Breast epithelium (tissue), 4 donors: Measurements from ENCODE around the gene IRAK2. TPM values are rescaled to one million over a fixed set of nuclear protein-coding genes. Genes with fewer than 3 reads are reported as not detected.
"Not testable (repeated sequence)": the region's sequence is repeated elsewhere in the genome, so short reads cannot be mapped to it uniquely, and the experiment has no call there.

Experiments
- DNase-seq, 2 donors: peaks; one replicate each; pipeline ENCODE4 v3.0.0-alpha.2; 2019; ENCODE audit warnings: low spot score in 2 of 2
- H3K27ac ChIP-seq, 2 donors: fragments of 200-600 bp; sonication (generic) in 1 of 2; one replicate each; pipeline ENCODE4 v1.5.1; 2016 to 2019; ENCODE audit warnings: mild to moderate bottlenecking in 1 of 2
- H3K27me3 ChIP-seq, 2 donors: fragments of 200-600 bp; sonication (generic) in 1 of 2; one replicate each; pipeline versions ENCODE4 v1.5.1 to v1.6.0; 2017 to 2019; ENCODE audit warnings: control low read depth in 1 of 2, mild to moderate bottlenecking in 1 of 2
- H3K36me3 ChIP-seq: fragments of 200-600 bp; one replicate; pipeline ENCODE4 v1.5.1; 2019
- H3K4me1 ChIP-seq, 2 donors: fragments of 200-600 bp; sonication (generic); one replicate each; pipeline ENCODE4 v1.5.1; 2016 to 2019; ENCODE audit warnings: control low read depth in 1 of 2
- H3K4me3 ChIP-seq, 3 donors: fragments of 200-600 bp; sonication (generic); 1 replicate in 2 of 3; 2 replicates in 1 of 3; pipeline ENCODE4 v1.5.1; 2016 to 2019; ENCODE audit warnings: mild to moderate bottlenecking in 3 of 3, moderate library complexity in 2 of 3
- H3K9me3 ChIP-seq, 2 donors: fragments of 200-600 bp; sonication (generic) in 1 of 2; one replicate each; pipeline ENCODE4 v1.5.1; 2016 to 2019; ENCODE audit warnings: control low read depth in 1 of 2
- CTCF ChIP-seq, 3 donors: fragments of 450-650 bp; IDR thresholded peaks; one replicate each; pipeline ENCODE4 v1.5.1; 2016 to 2017; ENCODE audit warnings: antibody characterized with exemption in 3 of 3, mild to moderate bottlenecking in 3 of 3, moderate library complexity in 3 of 3
- POLR2A ChIP-seq: fragments of 450-650 bp; IDR thresholded peaks from one replicate; pipeline ENCODE4 v1.6.1; 2016; ENCODE audit warnings: antibody characterized with exemption, mild to moderate bottlenecking, moderate library complexity
- POLR2AphosphoS5 ChIP-seq, 3 donors: sonication (generic); formaldehyde crosslinking; IDR thresholded peaks; one replicate each; pipeline ENCODE4 v1.6.1; 2017; ENCODE audit warnings: antibody characterized with exemption in 3 of 3
- intact Hi-C: fragments of 100-400 bp; cut with DNase I; formaldehyde crosslinking; loops from one replicate; pipeline ENCODE4 v1.15.1; 2023; ENCODE audit warnings: low total_unique reads
- total RNA-seq, 3 donors: library from RNA; depleted of rRNA; stranded (reverse); fragments of >200 nt; gene quantifications; one replicate each; pipeline ENCODE4 v1.1.0, GENCODE V29; 2016

IRAK2 gene
- total RNA-seq, 3 donors from 2014 or later = 3.4 to 7.2 (median 5.1) TPM

- intact Hi-C loops = no loop called here
- H3K4me3 ChIP-seq = no peak overlapping the region
- no peak for DNase-seq
Observed at GRCh38 chr3:10119376-10119775, 45.3 kb upstream of the IRAK2 start.

DNA sequence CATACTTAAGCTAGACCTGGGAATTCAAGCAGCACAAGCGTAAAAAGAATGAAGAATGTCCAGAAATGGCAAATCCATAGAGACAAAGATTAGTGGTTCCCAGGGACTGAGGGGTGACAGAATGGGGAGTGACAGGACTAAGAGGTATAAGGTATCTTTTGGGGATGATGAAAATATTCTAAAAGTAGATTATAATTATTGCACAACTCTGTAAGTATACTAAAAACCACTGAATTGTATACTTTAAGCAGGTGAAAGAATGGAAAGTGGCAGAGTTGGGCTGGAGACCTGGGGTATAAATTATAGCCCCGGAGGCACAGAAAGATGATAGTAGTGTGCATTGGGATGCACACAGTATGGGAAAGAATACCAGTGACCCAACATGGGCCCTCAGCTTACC lies 43.7 kb upstream of the IRAK2 start:
- no peak for TF ChIP-seq POLR2AphosphoS5 (IDR thresholded peaks at IDR 0.05)
- no peak for TF ChIP-seq POLR2A
- no peak for TF ChIP-seq CTCF (IDR thresholded peaks at IDR 0.05)
- H3K4me3 ChIP-seq = no peak overlapping the region
- H3K36me3 ChIP-seq = no peaks in the 10 kb centered on the region
- intact Hi-C loops = no loop called here
- no peak for DNase-seq
- no peaks in the 10 kb centered on the region for H3K27me3 ChIP-seq
- no peaks in the 10 kb centered on the region for H3K9me3 ChIP-seq
- no peak overlapping the region for H3K27ac ChIP-seq
- H3K4me1 ChIP-seq = peaks cover 0 to 4% of the 10 kb centered on the region in 2 donors

More at GRCh38 chr3:10119376-10119775, 45.3 kb upstream of the IRAK2 start:
- TF ChIP-seq CTCF (IDR thresholded peaks at IDR 0.05) (no peak), POLR2AphosphoS5 (IDR thresholded peaks at IDR 0.05) (no peak), POLR2A (no peak)
- H3K27ac ChIP-seq = no peak overlapping the region
- H3K4me1 ChIP-seq = peaks cover 0 to 4% of the 10 kb centered on the region in 2 donors
- no peaks in the 10 kb centered on the region for H3K9me3 ChIP-seq
- no peaks in the 10 kb centered on the region for H3K27me3 ChIP-seq
- H3K36me3 ChIP-seq = no peaks in the 10 kb centered on the region

GRCh38 chr3:10122724-10123123 lies 42.0 kb upstream of the IRAK2 start:
- no peak for DNase-seq
- Histone ChIP-seq H3K4me3 (no peak overlapping the region), H3K36me3 (no peaks in the 10 kb centered on the region), H3K27me3 (no peaks in the 10 kb centered on the region), H3K4me1 (no peaks in the 10 kb centered on the region), H3K27ac (no peak overlapping the region), H3K9me3 (no peaks in the 10 kb centered on the region)
- no peak for TF ChIP-seq POLR2AphosphoS5 (IDR thresholded peaks at IDR 0.05)
- TF ChIP-seq CTCF (IDR thresholded peaks at IDR 0.05) = no peak
- TF ChIP-seq POLR2A = no peak
- intact Hi-C loops = no loop called here

- H3K27ac ChIP-seq, DNase-seq, H3K4me3 ChIP-seq, H3K36me3 ChIP-seq, H3K9me3 ChIP-seq, H3K4me1 ChIP-seq, H3K27me3 ChIP-seq, intact Hi-C loops: not testable (repeated sequence)
Observed at GRCh38 chr3:10135872-10136271, 28.8 kb upstream of the IRAK2 start.

DNA sequence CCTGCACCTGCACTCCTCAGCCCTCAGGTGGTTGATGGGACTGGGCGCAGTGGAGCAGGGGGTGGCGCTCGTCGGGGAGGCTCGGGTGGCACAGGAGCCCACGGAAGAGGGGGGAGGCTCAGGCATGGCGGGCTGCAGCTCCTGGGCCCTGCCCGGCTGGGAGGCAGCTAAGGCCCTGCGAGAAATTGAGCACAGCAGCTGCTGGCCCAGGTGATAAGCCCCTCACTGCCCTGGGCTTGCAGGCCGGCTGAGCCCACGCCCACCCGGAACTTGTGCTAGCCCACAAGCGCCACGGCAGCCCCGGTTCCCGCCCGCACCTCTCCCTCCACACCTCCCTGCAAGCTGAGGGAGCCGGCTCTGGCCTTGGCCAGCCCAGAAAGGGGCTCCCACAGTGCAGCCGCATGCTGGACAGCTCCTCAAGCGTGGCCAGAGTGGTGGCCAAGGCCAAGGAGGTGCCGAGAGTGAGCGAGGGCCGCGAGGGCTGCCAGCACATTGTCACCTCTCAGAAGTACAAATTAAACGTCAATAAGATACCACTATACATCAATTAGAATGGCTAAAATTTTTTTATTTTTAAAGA lies 28.2 kb upstream of the IRAK2 start:
- TF ChIP-seq POLR2AphosphoS5 (IDR thresholded peaks at IDR 0.05) = no peak
- Histone ChIP-seq H3K9me3 (no peaks in the 10 kb centered on the region), H3K4me1 (no peaks in the 10 kb centered on the region), H3K4me3 (no peak overlapping the region), H3K27me3 (no peaks in the 10 kb centered on the region), H3K27ac (no peak overlapping the region), H3K36me3 (no peaks in the 10 kb centered on the region)
- intact Hi-C loops = no loop called here
- no peak for DNase-seq

DNA sequence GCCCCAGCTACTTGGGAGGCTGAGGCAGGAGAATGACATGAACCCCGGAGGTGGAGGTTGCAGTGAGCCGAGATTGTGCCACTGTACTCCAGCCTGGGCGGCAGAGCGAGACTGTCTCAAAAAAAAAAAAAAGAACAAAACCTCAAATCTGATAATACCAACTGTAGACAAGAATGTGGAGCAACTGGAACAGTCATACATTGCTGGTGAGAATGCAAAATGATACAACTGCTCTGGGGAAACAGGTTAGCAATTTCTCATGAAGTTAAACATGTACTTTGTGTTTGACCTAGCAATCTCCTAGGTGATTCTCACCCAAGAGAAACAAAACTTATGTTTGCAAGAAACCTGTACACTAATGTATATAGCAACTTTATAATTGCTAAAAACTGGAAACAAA lies 27.5 kb upstream of the IRAK2 start:
- no peak overlapping the region for H3K4me3 ChIP-seq
- H3K27ac ChIP-seq = no peak overlapping the region
- no peaks in the 10 kb centered on the region for H3K36me3 ChIP-seq
- intact Hi-C loops = no loop called here
- no peak for DNase-seq
- TF ChIP-seq POLR2AphosphoS5 (IDR thresholded peaks at IDR 0.05) (no peak), CTCF (IDR thresholded peaks at IDR 0.05) (no peak), POLR2A (no peak)
- H3K9me3 ChIP-seq = no peaks in the 10 kb centered on the region
- H3K4me1 ChIP-seq = no peaks in the 10 kb centered on the region
- no peaks in the 10 kb centered on the region for H3K27me3 ChIP-seq
